Activated CD4-positive, alpha-beta memory T cell treated with anti-CD3 and anti-CD28 coated beads, Interleukin-2, amount 10 ng/mL, durations not matched to agents 7 days and 5 days (primary cell): ENCODE data around the gene PCMTD2. TPM values are rescaled to one million over a fixed set of nuclear protein-coding genes. Genes with fewer than 3 reads are reported as not detected.

Experiments used
- CTCF ChIA-PET: fragments of 350-600 bp; sonication (Branson Sonifier 250); formaldehyde crosslinking; loops from one replicate; lab custom pipeline; 2021; ENCODE audit warnings: antibody characterized with exemption, inconsistent platforms; lab: Charles Lee
- POLR2A ChIA-PET: fragments of 350-600 bp; sonication (Branson Sonifier 250); formaldehyde crosslinking; loops from one replicate; lab custom pipeline; 2021; ENCODE audit warnings: antibody characterized with exemption; lab: Charles Lee
- DNase-seq: peaks from one replicate; pipeline ENCODE4 v3.0.0-alpha.2; 2020
- H3K27ac Mint-ChIP-seq: one replicate; pipeline ENCODE4 v1.8.0; 2021; ENCODE audit warnings: mild to moderate bottlenecking, mixed read lengths
- H3K27me3 Mint-ChIP-seq: one replicate; pipeline ENCODE4 v1.8.0; 2021; ENCODE audit warnings: mixed read lengths
- H3K36me3 Mint-ChIP-seq: one replicate; pipeline ENCODE4 v1.8.0; 2021; ENCODE audit warnings: low read depth, mixed read lengths
- H3K4me1 Mint-ChIP-seq: one replicate; pipeline ENCODE4 v1.8.0; 2021; ENCODE audit warnings: mixed read lengths
- H3K4me3 Mint-ChIP-seq: one replicate; pipeline ENCODE4 v1.8.0; 2021; ENCODE audit warnings: mild to moderate bottlenecking, mixed read lengths
- H3K9me3 Mint-ChIP-seq: one replicate; pipeline ENCODE4 v1.8.0; 2021; ENCODE audit warnings: mixed read lengths
- total RNA-seq, 2 experiments: library from RNA; stranded (reverse); gene quantifications; one replicate each; pipeline ENCODE4 v1.2.3, GENCODE V29; 2021

Gene PCMTD2
- 10 to 100 TPM; 42.8 to 50.7 TPM for total RNA-seq

DNA sequence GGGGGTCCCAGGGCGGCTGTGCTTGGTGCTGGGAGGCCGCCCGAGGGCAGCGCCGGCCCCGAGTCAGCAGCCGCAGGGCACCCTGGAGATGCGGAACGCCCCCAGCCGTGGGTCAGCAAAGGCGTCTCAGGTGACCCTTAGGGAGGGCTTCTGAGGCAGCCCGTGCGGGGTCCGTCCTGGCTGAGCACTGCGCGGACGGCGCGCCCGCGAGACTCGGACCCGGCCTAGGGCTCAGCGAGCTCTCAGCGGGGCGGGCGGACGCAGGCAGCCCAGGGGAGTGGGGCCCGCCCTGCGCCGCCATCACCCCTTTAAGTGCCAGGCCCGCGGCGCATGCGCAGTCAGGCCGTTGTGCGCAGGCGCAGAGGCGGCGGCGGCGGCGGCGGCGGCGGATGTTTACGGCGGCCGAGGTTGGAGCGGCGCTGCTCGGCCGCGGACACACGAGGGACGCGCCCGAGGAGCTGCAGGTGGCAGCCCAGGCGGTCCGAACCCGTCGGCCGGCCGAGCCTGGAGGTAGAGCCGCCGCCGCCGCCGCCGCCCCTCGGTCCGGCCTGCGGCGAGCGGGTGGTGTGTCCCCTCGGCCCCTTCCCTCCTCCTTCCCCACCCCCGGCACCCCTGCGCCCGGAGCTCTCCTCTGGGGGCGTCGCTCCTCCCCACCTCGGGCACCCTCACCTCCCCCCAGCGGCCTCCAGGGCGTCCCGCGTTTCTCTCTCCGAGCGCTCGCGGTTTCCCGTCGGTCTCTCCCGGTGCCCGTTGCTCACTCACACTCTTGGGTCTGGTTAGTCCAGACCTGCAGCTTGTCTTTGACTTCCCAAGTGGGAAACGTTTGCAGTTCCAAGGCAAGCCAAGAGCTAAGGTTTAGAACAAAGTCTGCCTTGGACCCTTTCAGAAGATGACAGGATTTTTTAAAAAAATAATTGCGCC, at the start of gene PCMTD2:
TSS of gene PCMTD2 (plus strand) at position 388 of the 921 bp plus-strand sequence. CDS start 4,218 bp downstream, outside the sequence.
- H3K4me1 Mint-ChIP-seq = peaks cover 43% of the 10 kb centered on the region
- no peaks in the 10 kb centered on the region for H3K9me3 Mint-ChIP-seq
- ChIA-PET POLR2A (interaction anchor here (0.6 to 1.9 kb wide), 8 partner anchors 9 to 31 kb away, joined by 3 to 7 read pairs (median 4); no protein-coding TSS in a partner anchor), CTCF (interaction anchor here (1.3 to 5.4 kb wide), 4 partner anchors 15 to 172 kb away, joined by 3 to 45 read pairs (median 4); no protein-coding TSS in a partner anchor)
- peak; percentile 93 for DNase-seq
- H3K4me3 Mint-ChIP-seq = peak within 1 kb of the TSS; percentile 89
- peaks cover 4% of the 10 kb centered on the region for H3K36me3 Mint-ChIP-seq
- H3K27ac Mint-ChIP-seq = peak within 1 kb of the TSS; percentile 88
- peaks cover 3% of the 10 kb centered on the region for H3K27me3 Mint-ChIP-seq

DNA sequence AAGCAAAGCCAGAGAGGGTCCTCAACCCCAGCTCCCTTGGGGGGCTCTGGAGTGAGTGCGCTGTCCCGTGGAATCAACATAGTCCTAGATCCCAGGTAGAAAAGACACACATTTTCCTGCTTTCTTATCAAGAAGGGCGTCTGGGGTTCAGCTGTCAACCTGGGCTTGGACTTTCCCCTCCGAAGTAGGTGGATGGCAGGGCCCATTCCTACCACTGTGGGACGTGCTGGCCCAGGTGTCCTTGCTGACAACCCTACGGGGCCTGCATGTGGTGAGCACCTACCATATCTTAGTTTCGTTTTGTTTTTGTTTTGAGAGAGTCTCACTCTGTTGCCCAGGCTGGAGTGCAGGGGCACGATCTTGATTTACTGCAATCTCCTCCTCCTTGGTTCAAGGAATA, 48.9 kb upstream of the PCMTD2 start:
- Mint-ChIP-seq H3K4me3 (no peak overlapping the region), H3K27ac (no peak overlapping the region), H3K36me3 (no peaks in the 10 kb centered on the region), H3K9me3 (no peaks in the 10 kb centered on the region), H3K4me1 (no peaks in the 10 kb centered on the region), H3K27me3 (no peaks in the 10 kb centered on the region)
- ChIA-PET POLR2A (interaction anchor here (0.8 kb wide), 1 partner anchor 18 kb away, joined by 3 read pairs; no protein-coding TSS in a partner anchor), CTCF (no interaction called here)
- DNase-seq = no peak

DNA sequence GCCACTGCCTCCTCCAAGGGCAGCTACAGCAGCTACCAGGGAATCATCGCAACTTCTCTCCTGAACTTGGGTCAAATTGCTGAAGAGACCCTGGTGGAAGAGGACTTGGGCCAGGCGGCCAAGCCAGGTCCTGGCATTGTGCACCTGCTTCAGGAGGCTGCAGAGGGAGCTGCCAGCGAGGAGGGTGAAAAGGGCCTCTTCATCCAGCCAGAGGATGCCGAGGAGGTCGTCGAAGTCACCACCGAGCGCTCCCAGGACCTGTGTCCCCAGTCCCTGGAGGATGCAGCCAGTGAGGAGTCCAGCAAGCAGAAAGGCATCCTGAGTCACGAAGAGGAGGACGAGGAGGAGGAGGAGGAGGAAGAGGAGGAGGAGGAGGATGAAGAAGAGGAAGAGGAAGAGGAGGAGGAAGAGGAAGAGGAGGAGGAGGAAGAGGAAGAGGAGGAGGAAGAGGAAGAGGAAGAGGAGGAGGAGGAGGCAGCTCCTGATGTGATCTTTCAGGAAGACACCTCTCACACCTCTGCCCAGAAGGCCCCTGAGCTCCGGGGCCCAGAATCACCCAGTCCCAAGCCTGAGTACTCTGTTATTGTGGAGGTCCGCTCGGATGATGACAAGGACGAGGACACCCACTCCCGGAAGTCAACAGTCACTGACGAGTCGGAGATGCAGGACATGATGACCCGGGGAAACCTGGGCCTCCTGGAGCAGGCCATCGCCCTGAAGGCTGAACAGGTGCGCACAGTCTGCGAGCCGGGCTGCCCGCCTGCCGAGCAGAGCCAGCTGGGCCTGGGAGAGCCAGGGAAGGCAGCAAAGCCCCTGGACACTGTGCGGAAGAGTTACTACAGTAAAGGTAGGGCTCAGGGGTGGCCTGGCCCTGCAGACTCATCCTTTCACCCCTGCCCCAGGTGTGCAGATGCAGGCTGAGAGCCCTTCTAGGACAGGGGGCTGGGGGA, 47.6 kb upstream of the PCMTD2 start:
- no peaks in the 10 kb centered on the region for H3K36me3 Mint-ChIP-seq
- CTCF ChIA-PET = no interaction called here
- H3K4me1 Mint-ChIP-seq = no peaks in the 10 kb centered on the region
- no peaks in the 10 kb centered on the region for H3K9me3 Mint-ChIP-seq
- no peak for DNase-seq
- no peaks in the 10 kb centered on the region for H3K27me3 Mint-ChIP-seq
- H3K4me3 Mint-ChIP-seq = no peak overlapping the region
- no peak overlapping the region for H3K27ac Mint-ChIP-seq
- POLR2A ChIA-PET = no interaction called here

DNA sequence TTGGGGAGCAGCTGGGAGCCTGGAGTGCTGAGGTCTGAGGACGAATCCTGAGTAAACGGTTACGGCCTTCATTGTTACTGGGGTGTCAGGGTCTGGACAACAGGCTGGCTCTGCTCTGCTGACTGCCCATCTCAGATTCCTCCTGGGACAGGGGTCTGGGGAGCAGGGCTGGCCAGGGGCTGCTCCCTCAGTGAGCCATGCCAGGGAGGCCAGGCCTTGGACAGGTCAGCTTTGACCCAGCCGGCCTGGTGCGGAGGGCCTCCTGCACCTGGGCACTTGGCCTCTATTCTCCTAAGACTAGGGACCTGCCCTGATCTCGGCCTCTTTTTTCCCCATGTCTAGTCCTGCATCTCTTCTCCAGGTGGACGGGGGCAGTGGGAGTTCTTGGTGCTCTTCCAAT, 46.4 kb upstream of the PCMTD2 start:
- Mint-ChIP-seq H3K27me3 (no peaks in the 10 kb centered on the region), H3K9me3 (no peaks in the 10 kb centered on the region), H3K4me3 (no peak overlapping the region), H3K36me3 (no peaks in the 10 kb centered on the region), H3K4me1 (no peaks in the 10 kb centered on the region), H3K27ac (no peak overlapping the region)
- DNase-seq = no peak
- ChIA-PET CTCF (no interaction called here), POLR2A (no interaction called here)

DNA sequence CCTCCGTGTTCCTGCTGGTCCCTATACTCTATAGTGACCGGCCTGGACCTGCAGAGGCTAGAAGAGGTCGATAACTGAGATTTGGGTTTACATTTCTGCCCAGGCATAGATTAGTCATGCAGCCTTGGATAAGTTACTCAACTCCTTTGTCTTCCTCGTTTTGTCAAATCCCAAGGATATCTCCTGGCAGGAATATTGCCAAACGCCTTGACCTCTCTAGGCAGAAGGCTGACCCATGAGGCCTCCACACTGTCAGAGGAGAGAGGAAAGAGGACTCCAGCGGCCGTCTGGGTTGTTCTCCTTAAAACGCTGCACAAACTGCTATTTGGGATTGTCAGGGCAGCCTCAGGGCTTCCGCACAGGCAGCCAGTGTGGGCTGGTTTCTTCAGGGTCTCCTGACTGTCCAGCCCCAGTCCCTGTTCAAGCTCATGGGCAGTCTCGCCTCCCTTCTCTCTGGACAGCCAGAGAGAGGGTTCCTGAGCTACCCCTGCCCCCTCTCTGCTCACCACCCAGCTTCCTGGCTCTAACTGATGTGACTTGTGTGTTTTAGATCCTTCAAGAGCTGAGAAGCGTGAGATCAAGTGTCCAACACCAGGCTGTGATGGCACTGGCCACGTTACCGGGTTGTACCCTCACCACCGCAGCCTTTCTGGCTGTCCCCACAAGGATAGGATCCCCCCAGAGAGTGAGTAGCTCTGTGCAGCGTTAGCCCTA, 44.7 kb upstream of the PCMTD2 start:
- no peaks in the 10 kb centered on the region for H3K36me3 Mint-ChIP-seq
- no peak for DNase-seq
- no peak overlapping the region for H3K4me3 Mint-ChIP-seq
- no peaks in the 10 kb centered on the region for H3K27me3 Mint-ChIP-seq
- ChIA-PET POLR2A (no interaction called here), CTCF (no interaction called here)
- H3K27ac Mint-ChIP-seq = no peak overlapping the region
- H3K9me3 Mint-ChIP-seq = no peaks in the 10 kb centered on the region
- H3K4me1 Mint-ChIP-seq = peaks cover 8% of the 10 kb centered on the region

DNA sequence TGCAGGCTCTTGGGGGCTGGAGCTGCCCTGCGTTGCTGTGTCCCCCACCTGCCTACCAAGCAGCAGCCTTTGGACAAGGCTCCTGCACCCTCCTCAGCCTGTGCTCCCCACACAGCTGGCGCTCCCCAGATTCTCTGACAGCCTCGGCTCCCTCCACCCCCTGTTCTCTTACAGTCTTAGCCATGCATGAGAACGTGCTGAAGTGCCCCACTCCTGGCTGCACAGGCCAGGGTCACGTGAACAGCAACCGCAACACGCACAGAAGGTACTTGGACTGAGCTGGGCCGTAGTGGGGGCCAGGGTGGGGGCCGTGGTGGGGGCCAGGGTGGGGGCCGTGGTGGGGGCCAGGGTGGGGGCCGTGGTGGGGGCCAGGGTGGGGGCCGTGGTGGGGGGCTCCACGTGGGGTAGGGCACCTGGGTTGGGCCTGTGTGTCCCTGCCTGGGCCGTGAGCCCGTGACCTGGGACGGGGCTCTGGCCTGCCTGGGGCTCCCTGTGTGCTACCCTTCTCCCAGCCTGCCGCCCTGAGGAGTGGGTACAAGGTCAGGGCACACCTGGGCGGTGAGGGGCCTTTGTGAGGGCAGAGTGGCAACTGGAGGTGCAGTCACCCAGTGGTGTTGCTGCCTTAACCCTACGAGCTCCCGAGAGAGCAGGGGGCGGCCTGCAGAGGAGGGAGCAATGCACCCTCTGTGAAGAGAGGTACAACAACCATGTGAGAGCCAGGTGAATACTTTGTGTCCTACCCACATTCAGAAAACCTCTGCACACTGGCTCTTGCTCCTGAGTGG, 43.5 kb upstream of the PCMTD2 start:
- ChIA-PET CTCF (no interaction called here), POLR2A (no interaction called here)
- Mint-ChIP-seq H3K36me3 (no peaks in the 10 kb centered on the region), H3K4me1 (peaks cover 8% of the 10 kb centered on the region), H3K9me3 (no peaks in the 10 kb centered on the region), H3K27me3 (no peaks in the 10 kb centered on the region), H3K4me3 (no peak overlapping the region), H3K27ac (no peak overlapping the region)
- DNase-seq = no peak

DNA sequence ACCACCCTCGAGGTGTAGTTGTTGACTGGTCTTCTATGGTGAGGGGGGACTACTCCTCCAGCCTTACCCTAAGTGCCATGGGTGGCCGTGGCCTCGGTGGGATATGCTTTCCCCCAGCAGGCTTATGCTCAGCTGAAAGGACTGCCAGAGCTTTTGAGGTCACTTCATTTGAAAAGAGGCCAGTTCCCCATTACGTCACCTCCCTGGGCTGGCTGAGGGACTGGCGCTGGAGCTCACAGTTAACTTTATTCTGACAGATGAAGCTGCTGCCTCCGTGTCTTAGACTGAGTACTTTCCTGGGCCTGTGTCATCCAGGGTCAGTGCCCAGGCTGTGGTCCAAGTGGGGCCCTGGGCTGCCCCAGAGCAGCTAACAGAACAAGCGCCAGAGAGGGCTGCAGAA, 42.8 kb upstream of the PCMTD2 start:
- ChIA-PET POLR2A (no interaction called here), CTCF (no interaction called here)
- H3K4me3 Mint-ChIP-seq = no peak overlapping the region
- H3K9me3 Mint-ChIP-seq = no peaks in the 10 kb centered on the region
- H3K27ac Mint-ChIP-seq = no peak overlapping the region
- H3K4me1 Mint-ChIP-seq = peaks cover 8% of the 10 kb centered on the region
- no peaks in the 10 kb centered on the region for H3K27me3 Mint-ChIP-seq
- H3K36me3 Mint-ChIP-seq = no peaks in the 10 kb centered on the region
- no peak for DNase-seq

DNA sequence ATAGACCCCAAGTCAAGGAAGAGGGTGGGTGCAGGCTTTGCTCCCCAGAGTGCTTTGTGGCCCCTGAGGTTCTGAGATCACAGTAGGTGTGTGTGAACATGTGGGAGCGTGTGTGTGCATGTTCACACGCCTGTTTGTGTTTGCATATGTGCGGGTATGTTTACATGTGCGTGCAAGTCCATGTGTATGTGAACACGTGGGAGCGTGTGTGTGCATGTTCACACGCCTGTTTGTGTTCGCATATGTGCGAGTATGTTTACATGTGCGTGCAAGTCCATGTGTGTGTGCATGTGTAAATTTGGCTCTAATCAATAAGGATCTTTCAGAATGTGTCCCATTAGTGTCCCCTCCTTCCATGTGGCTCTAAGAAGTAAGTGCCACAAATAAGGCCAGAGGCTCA, 41.4 kb upstream of the PCMTD2 start:
- peaks cover 8% of the 10 kb centered on the region for H3K4me1 Mint-ChIP-seq
- ChIA-PET CTCF (no interaction called here), POLR2A (no interaction called here)
- no peaks in the 10 kb centered on the region for H3K9me3 Mint-ChIP-seq
- DNase-seq = no peak
- H3K27ac Mint-ChIP-seq = no peak overlapping the region
- H3K4me3 Mint-ChIP-seq = no peak overlapping the region
- H3K27me3 Mint-ChIP-seq = no peaks in the 10 kb centered on the region
- no peaks in the 10 kb centered on the region for H3K36me3 Mint-ChIP-seq

DNA sequence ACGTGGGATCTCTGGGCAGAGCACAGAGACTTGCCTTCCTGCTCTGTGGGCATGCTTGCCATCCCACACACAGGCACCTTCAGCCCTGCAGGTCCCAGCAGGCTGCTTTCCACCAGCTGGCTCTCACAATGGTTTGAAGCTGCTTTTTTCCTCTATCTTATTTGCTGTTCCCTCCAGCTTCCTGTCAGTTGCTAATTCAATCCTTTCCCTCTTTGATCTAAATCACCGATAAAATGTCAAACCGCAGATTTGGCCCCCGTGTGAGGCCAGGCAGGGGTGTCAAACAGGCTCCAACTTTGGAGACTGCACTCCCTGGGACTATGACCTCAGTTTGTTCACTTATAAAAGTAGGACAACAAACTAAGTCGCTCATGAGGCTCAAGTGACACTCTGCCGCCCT, 40.6 kb upstream of the PCMTD2 start:
- H3K27ac Mint-ChIP-seq = no peak overlapping the region
- H3K4me3 Mint-ChIP-seq = no peak overlapping the region
- ChIA-PET POLR2A (no interaction called here), CTCF (no interaction called here)
- no peaks in the 10 kb centered on the region for H3K27me3 Mint-ChIP-seq
- H3K4me1 Mint-ChIP-seq = peaks cover 8% of the 10 kb centered on the region
- H3K9me3 Mint-ChIP-seq = no peaks in the 10 kb centered on the region
- H3K36me3 Mint-ChIP-seq = no peaks in the 10 kb centered on the region
- no peak for DNase-seq

DNA sequence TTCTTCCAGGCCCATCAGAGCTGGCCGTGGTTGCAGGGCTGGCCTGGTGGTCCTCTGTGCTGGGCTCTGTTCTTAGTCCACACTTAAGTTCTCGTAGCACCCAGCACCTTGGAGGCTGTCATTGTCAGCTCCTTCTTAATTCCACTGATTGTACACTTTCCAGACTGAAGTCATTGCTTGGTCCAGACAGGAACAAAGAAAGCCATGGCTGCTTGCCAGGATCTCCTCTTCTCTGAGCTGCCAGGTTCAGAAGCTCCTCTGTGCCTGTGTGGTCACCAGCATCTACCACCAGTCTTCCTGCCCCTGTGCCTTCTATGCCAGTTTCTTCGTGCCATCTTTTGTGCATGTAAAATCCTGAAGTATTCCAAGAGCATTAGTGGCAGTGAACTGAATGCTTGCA, 39.5 kb upstream of the PCMTD2 start:
- ChIA-PET POLR2A (no interaction called here), CTCF (no interaction called here)
- Mint-ChIP-seq H3K27ac (no peak overlapping the region), H3K27me3 (no peaks in the 10 kb centered on the region), H3K4me1 (peaks cover 8% of the 10 kb centered on the region), H3K36me3 (no peaks in the 10 kb centered on the region), H3K9me3 (no peaks in the 10 kb centered on the region), H3K4me3 (no peak overlapping the region)
- no peak for DNase-seq

DNA sequence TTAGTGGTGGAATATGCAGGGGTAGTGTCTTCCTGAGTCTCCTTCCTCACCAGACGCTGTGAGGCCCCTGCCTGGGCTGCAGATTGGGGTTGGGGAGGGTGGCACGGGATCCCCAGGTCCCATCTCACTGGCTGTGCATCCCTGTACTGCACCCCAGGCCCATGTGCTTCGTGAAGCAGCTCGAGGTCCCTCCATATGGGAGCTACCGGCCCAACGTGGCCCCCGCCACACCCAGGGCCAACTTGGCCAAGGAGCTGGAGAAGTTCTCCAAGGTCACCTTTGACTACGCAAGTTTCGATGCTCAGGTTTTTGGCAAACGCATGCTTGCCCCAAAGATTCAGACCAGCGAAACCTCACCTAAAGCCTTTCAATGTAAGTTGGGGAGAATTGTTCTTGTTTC, 38.6 kb upstream of the PCMTD2 start:
- H3K4me1 Mint-ChIP-seq = peaks cover 8% of the 10 kb centered on the region
- POLR2A ChIA-PET = no interaction called here
- H3K27ac Mint-ChIP-seq = no peak overlapping the region
- H3K4me3 Mint-ChIP-seq = no peak overlapping the region
- no peaks in the 10 kb centered on the region for H3K27me3 Mint-ChIP-seq
- DNase-seq = no peak
- no peaks in the 10 kb centered on the region for H3K9me3 Mint-ChIP-seq
- no peaks in the 10 kb centered on the region for H3K36me3 Mint-ChIP-seq
- CTCF ChIA-PET = no interaction called here

DNA sequence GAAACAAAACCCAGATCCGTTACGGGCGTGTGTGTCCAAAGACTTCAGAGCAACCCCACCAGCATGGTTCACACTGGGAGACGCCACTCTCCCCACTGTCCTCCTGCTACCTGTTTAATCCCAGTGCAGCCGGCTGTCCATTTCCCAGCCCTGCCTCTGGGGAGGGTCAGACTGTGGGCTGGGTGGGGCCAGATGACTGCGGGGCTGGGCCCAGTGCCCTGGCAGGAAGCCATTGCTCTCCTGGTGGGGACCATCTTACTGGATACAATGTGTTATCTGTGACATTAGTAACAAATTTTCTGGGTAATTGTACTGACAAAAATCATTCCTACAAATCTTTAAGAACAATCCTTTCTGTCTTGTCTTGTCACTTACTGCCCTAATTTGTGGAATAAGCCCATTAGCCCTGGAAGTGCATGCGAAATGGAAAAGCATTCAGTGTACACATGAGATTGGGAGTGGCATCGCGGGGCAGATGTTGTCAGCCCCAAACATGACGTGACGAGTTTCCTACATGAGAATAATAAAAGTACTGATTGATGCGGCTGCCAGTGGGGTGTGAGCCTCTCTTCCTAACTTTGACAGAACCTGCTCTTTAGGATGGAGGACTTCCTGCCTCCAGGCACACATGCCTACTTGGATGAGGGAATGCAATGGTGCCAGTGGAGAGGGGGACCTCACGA, 37.9 kb upstream of the PCMTD2 start:
- Mint-ChIP-seq H3K9me3 (no peaks in the 10 kb centered on the region), H3K36me3 (no peaks in the 10 kb centered on the region), H3K4me1 (peaks cover 8% of the 10 kb centered on the region), H3K27ac (no peak overlapping the region), H3K4me3 (no peak overlapping the region), H3K27me3 (no peaks in the 10 kb centered on the region)
- ChIA-PET POLR2A (no interaction called here), CTCF (no interaction called here)
- DNase-seq = no peak
